GM21717 (cell line): ENCODE results near the gene SVIL.
"Not testable (repeated sequence)": the region's sequence is repeated elsewhere in the genome, so short reads cannot be mapped to it uniquely, and the experiment has no call there.

ENCODE experiments used
- ATAC-seq: cut with Tn5 transposase; IDR thresholded peaks from one replicate; pipeline ENCODE4 v1.9.1; 2021; ENCODE audit warnings: mild to moderate bottlenecking, moderate library complexity; ENCODE audit not compliant: unreplicated experiment

The SVIL gene

GRCh38 chr10:29522061-29522855 is 112.5 kb downstream of the SVIL start:
- no peak for ATAC-seq

GRCh38 chr10:29519659-29520058 is 115.1 kb downstream of the SVIL start:
- ATAC-seq, result no peak

GRCh38 chr10:29517352-29517923 is 117.3 kb downstream of the SVIL start:
- no peak for ATAC-seq

GRCh38 chr10:29516309-29516932 is 118.3 kb downstream of the SVIL start:
- not testable (repeated sequence) for ATAC-seq

GRCh38 chr10:29515879-29516278 is 118.9 kb downstream of the SVIL start:
- ATAC-seq, result not testable (repeated sequence)

GRCh38 chr10:29515104-29515503 is 119.7 kb downstream of the SVIL start:
- not testable (repeated sequence) for ATAC-seq

- ATAC-seq, result no peak
Observed at GRCh38 chr10:29514306-29514705, 120.5 kb downstream of the SVIL start.

GRCh38 chr10:29512425-29512974 is 122.3 kb downstream of the SVIL start:
- ATAC-seq, result no peak

GRCh38 chr10:29511806-29512205 is 123.0 kb downstream of the SVIL start:
- not testable (repeated sequence) for ATAC-seq

GRCh38 chr10:29510483-29511157 is 124.2 kb downstream of the SVIL start:
- not testable (repeated sequence) for ATAC-seq

GRCh38 chr10:29508554-29509244 is 126.1 kb downstream of the SVIL start:
- no peak for ATAC-seq

- ATAC-seq, result not testable (repeated sequence)
Observed at GRCh38 chr10:29507750-29508149, 127.0 kb downstream of the SVIL start.

GRCh38 chr10:29506324-29506921 is 128.3 kb downstream of the SVIL start:
- ATAC-seq, result not testable (repeated sequence)

- ATAC-seq, result no peak
Observed at GRCh38 chr10:29502351-29502750, 132.4 kb downstream of the SVIL start.

GRCh38 chr10:29501692-29502091 is 133.1 kb downstream of the SVIL start:
- ATAC-seq, result no peak

GRCh38 chr10:29499993-29500537 is 134.7 kb downstream of the SVIL start:
- ATAC-seq, result no peak

- ATAC-seq, result no peak
Observed at GRCh38 chr10:29496341-29497162, 138.2 kb downstream of the SVIL start.

- no peak for ATAC-seq
Observed at GRCh38 chr10:29495366-29495765, 139.4 kb downstream of the SVIL start.

GRCh38 chr10:29493697-29494096 is 141.1 kb downstream of the SVIL start:
- ATAC-seq, result no peak
